HG03558 (cell line): ENCODE measurements around the gene APOBEC2.
"Not testable (repeated sequence)": the region's sequence is repeated elsewhere in the genome, so short reads cannot be mapped to it uniquely, and the experiment has no call there.

Experiments
- ATAC-seq: cut with Tn5 transposase; IDR thresholded peaks from one replicate; pipeline ENCODE4 v1.9.1; 2021; ENCODE audit warnings: moderate number of reproducible peaks; ENCODE audit not compliant: unreplicated experiment; ENCODE audit errors: extremely low read depth

APOBEC2 gene

DNA sequence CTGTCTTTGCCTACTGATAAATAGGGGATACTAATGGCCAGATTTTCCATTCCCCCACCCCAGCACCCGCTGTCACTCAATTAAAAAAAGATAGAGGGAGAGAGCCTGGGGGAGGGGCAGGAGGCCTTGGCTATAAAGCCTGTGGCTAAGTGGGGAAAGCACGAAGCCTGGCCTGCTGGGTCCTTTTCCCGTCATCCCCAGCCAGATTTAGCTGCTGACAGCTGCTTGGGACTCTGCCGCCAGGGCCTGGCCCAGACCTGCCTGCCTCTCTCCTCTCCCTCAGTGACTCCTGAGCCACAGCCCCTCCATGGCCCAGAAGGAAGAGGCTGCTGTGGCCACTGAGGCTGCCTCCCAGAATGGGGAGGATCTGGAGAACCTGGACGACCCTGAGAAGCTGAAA, at the start of gene APOBEC2:
Gene APOBEC2, plus strand, starts transcription at position 162 of the 400 bp plus-strand sequence. Its CDS starts 146 bp downstream, at position 308.
- ATAC-seq: no peak

DNA sequence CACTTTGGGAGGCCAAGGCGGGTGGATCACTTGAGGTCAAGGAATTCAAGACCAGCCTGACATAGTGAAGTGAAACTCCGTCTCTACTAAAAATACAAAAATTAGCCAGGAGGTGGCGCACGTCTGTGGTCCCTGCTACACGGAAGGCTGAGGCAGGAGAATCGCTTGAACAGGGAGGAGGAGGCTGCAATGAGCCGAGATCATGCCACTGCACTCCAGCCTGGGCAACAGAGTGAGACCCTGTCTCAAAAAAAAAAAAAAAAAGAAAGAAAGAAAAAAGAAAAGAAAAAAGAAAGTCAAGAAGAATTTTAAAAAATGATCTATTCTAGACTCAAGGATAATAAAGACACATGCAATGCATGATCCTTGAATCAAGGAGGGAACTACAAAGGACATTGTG, 46.8 kb upstream of the APOBEC2 start:
- ATAC-seq: not testable (repeated sequence)

DNA sequence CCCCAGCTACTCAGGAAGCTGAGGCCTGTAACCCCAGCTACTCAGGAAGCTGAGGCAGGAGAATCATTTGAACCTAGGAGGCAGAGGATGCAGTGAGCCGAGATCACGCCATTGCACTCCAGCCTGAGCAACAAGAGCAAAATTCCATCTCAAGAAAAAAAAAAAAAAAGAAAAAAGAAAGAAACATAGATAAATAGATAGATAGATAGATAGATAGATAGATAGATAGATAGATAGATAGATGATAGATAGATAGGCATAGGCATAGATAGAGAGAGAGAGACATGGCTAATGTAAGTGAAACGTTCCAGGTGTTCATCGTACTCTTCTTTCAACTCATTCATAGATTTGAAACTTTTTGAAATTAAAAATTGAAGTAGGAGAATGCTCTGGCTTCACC, 46.0 kb upstream of the APOBEC2 start:
- ATAC-seq: not testable (repeated sequence)

DNA sequence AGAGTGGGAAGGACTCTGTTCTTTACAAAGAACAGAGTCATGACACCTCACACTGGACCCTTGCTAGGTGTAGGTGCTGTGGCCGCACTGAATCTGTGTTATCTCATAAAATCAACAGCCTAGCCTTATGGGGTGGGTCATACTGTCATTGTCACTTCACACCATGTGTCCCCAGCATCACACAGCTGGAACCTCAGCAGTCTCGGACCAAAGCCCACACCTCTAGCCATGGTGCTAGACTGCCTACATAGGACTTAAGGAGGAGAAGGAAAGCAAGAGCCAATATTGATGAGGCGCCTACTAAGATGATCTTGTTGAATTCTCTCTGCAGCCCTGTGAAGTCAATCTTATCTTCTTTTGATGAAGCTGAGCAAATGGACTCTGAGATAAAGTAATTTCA, 45.0 kb upstream of the APOBEC2 start:
- no peak for ATAC-seq

DNA sequence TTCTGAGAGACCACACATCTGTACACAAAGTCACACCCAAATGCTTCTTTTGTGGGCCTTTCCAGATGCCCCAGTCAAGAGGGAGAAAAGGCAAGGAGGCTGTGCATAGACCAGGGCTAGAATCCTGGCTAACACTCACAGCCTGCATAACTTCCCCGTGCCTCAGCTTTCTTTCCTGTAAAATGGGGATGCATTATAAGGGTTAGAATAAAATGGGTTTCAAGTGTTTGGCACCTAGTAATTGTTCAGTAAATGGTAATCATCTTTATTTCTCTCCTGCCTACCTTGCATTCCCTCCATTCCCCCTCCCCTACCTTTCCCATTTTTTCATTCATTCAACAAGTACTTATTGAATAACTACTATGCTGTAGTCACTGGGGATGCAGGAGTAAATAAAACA, 43.3 kb upstream of the APOBEC2 start:
- ATAC-seq: no peak

DNA sequence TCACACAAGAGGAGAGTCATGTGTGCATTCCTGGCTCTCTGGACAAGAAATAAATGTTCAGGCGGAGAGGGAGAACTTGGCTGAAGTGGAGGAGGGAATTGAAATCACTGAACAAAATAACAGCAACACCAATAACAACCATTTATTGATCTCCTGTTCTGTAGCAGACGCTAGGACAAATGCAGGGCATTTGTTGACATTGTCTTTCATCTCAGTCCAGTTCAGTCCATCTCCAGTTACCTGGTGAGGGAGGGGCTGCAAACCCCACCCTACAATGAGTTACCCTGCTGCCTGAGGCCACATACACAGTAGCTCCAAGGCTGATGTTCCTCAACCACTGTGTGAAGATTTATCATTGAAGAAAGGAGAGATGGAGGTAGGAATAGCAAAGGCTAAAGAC, 41.3 kb upstream of the APOBEC2 start:
- ATAC-seq: no peak

DNA sequence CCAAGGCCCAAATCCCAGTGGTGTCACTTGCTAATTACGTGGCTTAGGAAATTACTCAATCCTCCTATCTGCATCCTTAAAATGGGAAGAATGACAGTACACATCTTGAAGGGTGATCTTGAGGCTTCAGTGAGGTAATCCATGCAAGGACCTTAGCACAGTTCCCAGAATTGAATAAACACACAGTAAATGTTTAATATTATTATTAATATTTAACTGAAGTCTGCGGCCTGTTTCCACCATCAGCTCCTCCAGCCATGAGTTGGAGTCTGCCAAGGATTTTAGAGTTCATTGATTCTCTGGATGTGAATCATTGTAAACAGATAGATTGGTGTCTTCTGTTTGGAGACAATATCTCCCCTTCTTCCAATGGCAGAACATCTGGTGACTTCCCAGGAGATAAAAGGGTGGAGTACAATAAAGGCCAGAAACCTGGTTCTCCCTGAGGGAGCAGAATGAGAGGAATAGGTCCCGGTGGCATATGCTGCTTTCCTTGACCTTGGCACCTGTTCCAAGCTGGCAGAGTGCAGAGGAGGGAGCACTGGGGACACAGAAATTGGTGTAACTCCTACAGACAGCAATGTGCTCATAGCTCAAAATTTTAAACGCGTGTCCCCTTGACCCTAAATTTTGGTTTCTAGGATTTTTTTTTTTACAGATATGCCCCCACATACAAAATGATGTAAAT, 39.4 kb upstream of the APOBEC2 start:
- ATAC-seq: no peak

DNA sequence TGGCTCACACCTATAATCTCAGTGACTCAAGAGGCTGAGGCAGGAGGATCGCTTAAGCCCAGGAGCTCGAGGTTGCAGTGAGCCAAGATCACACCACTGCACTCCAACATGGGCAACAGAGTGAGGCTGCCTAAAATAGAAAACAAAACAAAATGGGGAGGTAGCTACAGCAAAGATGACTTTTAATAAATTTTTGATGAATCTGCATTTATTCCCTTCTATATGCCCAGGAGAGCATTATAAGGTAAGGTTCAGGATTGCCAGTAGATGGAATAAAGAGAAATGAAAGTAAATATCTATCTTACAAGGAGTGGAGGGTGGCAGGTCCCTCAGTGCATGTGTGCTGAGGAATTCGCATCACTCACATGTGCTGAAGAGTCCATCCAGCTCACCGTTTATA, 38.2 kb upstream of the APOBEC2 start:
- ATAC-seq: no peak

DNA sequence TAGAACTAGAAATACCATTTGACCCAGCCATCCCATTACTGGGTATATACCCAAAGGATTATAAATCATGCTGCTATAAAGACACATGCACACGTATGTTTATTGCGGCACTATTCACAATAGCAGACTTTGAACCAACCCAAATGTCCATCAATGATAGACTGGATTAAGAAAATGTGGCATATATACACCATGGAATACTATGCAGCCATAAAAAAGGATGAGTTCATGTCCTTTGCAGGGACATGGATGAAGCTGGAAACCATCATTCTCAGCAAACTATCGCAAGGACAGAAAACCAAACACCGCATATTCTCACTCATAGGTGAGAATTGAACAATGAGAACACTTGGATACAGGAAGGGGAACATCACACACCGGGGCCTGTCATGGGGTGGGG, 37.1 kb upstream of the APOBEC2 start:
- not testable (repeated sequence) for ATAC-seq

DNA sequence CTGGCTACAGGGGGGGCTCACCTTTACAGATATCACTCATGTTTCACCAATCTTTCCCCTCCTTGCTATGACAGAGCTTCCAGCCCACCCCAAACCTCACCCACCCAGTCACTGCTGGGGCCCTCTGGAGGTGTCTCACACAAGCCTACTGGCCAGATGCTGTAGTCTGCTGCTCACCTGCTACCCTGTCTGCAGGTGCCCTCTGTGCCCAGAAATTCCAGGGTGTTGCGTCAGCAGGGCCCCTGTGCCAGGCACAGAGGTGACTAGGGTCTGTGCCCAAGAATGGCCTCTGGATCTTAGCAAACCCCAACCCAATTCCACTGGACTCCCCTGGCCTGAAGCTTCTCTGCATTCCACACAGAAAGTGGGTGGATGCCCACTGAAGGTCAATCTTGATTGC, 35.3 kb upstream of the APOBEC2 start:
- ATAC-seq: no peak

DNA sequence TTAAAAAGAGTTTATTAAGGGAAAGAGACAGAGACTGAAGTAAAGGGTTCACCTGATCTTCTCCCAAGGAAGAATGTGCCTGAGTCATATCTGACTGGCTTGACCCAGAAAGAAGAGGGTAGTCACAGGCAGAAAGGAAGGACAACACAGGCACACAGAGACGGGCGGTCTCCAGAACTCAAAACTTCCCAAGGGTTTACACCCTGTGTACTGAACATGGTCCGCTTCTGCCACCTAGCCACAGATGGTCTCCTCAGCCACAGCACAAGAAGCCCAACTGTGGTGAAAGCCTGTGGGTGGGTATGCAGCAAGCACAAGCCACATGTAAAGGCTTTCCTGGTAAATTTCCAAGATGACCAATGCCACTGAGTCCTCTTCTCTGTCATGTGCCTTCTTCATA, 31.2 kb upstream of the APOBEC2 start:
- no peak for ATAC-seq

DNA sequence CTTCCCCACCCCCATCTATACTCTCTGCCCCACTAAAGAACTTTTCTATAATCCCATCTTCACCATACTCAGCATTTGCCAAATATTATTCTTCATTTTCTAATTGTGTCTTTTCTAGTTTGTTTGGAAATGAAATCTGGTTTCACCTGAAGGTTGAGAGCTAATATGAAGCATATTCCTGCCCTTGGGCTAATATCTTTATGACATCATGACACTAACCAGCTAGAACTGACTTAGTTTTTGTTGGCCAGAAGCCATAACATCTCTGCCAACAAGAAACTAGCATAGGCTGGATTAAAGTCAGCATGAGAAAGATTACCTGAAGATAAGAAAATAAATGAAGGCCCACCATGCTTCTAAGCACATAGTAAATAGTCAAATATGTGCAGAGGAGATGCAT, 30.7 kb upstream of the APOBEC2 start:
- no peak for ATAC-seq

DNA sequence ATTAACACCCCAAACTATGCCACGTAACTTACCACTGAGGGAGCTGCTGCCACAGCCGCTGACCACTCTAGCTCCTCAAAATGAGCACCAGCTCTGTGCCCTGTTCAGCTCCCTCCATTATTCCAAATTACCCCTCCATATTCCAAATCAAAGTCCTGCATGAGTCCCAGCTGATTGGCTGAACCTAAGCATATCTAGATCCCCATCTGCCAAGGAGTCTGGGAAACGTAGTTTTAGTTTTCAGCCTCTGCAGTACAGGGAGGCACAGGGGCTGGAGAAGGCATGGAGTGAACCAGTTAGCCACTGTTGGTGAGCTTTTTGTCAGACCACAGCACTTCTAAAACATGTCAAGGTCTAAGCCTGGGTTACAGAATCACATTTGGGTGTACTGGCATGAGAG, 29.9 kb upstream of the APOBEC2 start:
- ATAC-seq: no peak

DNA sequence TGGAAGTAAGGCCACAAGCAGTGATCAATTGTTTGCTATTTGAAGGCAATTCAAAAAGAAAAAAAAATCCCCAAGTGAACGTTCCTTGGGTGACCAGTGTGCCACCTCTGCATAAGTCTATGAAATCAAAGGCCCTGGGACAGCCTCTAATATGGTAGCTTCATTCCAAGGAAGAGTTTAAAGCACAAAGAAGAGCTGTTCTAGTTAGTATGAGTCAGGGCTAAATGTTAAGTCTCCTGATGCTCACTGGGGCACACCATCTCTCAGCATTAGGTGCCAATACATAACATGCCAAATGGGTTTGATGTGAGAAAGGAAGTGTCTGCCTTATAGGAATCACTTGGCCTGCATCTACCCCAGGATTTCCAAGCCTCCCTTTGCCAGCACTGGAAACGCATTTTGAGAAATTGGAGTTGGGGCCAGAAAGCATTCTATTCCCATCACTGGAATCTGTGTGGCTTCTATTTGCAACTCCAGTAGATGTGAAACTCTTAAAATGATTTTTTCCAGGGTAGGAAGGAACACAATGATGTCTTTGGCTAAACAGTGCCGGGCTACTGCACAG, 27.0 kb upstream of the APOBEC2 start:
- no peak for ATAC-seq

DNA sequence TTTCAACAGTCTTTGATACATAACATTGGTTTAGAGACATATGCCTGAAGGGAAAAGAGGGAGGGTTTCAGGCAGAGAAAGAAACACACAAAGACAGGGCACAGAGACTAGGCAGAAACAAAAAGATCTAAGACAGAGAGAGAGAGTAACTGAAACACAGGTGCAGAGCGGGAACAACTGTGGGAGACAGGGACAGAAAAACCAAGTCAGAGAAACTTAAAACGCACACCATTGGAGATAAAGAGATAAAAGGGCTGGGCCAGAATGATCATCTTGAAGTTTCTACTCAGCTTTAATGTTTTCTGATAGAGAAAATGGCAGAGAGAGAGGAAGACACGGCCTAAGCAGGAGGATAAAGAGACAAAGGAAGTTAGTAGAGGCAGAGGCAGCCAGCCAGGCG, 25.8 kb upstream of the APOBEC2 start:
- no peak for ATAC-seq

DNA sequence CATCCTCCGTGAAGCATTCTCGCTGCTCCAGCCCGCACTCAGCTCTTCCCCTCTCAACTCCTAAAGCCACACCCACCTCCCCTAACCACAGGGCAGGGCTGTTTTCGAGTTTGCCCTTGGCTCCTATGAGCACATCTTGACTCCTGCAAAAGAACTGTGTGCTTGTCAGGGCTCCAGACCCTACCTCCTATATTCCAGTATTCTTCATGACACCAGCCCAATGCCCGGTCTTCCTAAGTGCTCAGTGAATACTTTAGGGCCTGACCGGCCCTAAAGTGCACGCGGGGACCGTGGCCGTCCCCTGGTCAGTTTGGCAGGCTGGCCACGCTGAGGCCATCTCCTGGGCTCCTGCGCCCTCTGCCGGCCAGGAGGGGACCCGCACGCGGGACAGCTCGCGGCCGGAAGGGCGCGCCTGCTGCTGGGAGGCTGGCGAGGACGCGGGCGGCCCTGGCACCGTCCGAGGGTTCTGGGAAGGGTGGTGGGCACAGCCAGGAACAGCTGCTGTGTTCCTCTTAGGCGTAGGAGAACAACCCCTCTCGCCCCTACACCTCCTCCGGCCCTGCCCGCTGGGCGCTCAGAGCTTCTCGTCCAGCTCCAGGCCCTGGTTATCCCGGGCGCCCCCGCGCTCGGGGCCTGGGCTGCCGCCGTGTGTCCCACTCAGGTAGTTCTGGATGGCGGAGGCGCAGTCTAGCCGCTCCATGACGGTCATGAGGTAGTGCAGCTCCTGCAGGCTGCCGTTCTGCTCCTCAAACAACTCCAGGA, 25.0 kb upstream of the APOBEC2 start:
- ATAC-seq: no peak

DNA sequence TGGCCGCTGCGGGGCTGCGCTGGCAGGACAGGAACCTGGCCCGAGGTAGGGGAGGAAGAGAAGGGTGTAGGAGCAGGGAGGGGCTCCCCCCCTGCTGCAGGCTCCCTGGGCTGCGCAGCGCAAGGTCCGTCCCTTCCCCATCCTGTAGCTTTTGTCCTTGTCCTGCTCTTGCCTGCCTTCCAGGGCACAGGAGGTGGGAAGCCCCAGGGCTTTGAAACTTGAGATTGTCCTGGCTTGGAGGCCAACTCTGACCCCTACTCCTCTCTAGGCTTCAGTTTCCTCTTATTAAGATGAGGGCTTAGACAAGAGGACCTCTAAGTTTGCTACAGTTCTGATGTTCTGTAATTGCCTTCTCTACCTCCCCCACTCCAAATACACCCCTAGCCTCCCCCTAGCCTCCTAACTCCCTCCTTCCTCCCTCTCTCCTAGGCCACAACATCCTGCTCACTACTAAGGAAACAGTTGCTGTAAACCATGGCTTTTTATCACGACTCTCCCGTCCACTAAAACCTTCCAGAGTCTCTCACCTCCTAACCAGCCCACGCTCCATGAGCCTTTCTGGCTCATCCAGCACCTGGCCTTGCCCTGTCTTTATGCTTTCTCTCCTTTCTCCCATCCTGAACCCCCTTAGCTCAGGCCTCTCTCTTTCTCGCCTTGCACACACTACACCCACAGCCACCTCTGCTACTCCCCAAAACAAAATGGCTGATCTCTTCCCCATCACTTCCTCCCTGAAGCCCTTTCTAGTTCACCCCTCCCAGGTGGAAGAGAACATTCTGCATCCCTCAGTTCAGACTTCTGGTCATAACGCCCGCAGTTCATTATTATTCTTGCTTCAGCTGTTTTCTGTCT, 24.2 kb upstream of the APOBEC2 start:
- ATAC-seq: no peak

DNA sequence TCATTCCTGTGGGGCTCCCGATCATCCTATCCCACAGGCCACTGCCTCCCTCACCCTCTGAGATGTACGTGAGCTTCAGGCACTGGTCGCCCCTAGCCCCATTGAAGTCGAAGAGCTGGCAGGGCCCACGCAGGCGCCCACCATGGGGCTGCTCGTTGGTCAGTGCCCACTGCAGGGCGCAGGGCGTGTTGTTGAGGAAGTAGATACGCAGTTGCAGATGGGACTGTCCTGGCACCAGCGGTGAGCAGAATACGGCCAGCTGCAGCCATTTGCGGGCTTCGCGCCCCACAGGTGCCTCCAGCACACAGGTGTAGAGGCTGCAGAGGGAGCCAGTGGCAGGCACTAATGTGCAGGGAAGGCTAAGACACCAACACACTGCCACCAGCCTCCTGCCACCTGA, 20.2 kb upstream of the APOBEC2 start:
- no peak for ATAC-seq

DNA sequence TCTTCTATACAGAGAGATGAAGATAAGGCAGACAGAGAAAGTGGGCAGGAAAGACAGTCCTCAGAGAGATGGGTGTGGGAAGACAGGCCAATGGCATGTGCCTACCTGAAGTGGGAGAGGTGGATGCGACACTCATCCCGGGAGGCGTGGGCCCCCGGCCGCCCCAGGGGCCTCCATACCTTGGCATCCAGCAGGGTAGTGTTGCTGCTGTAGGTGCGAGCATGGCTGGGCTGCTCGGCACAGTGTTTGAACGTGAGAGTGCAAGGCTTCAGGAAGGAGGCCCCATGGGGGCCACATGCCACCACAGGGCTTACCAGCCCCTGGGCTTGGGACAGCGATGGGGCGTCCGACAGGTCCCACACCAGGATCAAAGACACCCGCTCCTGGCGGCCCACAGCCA, 19.2 kb upstream of the APOBEC2 start:
- no peak for ATAC-seq

DNA sequence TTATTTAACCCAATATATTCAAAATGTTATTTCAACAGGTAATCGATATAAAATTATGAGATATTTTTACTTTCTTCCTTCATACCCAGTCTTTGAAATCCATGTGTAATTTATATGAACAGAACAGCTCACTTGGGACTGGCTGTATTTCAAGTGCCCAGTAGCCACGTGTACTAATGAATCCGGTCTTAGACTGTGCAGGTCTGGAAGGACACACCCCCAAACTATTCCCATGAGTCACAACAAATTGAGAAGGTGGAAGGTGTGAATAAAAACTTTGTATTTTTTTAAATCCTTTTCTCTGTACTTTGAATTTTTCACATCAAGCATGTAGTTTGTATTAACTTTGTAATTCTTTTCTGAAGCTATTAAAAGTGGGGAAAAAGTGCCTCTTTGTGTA, 16.8 kb upstream of the APOBEC2 start:
- no peak for ATAC-seq

DNA sequence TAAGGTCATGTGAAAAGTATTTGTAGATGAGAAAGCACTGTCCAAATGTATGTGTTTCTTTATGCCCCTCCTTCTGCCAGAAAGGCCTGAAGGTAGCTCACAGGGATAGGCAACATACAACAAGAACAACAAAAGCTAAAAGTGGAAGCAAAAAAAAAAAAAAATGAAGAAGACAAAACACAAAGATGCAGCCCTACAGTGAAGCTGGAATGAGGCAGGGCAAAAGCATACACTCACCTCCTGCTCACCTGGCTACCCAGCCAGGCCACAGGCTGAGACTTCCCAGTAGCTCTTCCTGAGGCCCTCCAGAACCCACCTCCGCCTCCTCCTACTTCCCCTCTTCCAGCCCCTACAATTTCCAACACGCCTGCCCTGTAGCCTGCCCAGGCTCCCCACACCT, 16.4 kb upstream of the APOBEC2 start:
- ATAC-seq: no peak
